GM18861 (cell line): ENCODE results near the gene STXBP1.
A peak's percentile ranks its signal among the peaks of the same experiment; 100 is the strongest.

ENCODE experiments used
- ATAC-seq: cut with Tn5 transposase; IDR thresholded peaks from one replicate; pipeline ENCODE4 v1.9.1; 2021; ENCODE audit not compliant: unreplicated experiment

The STXBP1 gene

GRCh38 chr9:127689329-127690000, 77.4 kb downstream of the STXBP1 start:
- no peak for ATAC-seq

- no peak for ATAC-seq
Observed at GRCh38 chr9:127690735-127691134, 78.7 kb downstream of the STXBP1 start.

GRCh38 chr9:127692071-127692470, 80.0 kb downstream of the STXBP1 start:
- no peak for ATAC-seq

GRCh38 chr9:127693143-127693542, 81.1 kb downstream of the STXBP1 start:
- ATAC-seq: no peak

- no peak for ATAC-seq
Observed at GRCh38 chr9:127693697-127694096, 81.6 kb downstream of the STXBP1 start.

- ATAC-seq: no peak
Observed at GRCh38 chr9:127694890-127695720, 83.0 kb downstream of the STXBP1 start.

- ATAC-seq: no peak
Observed at GRCh38 chr9:127697575-127697974, 85.5 kb downstream of the STXBP1 start.

GRCh38 chr9:127698386-127698785, 86.3 kb downstream of the STXBP1 start:
- ATAC-seq: no peak

GRCh38 chr9:127698985-127699670, 87.1 kb downstream of the STXBP1 start:
- peak; percentile 93 for ATAC-seq

GRCh38 chr9:127700140-127700539, 88.1 kb downstream of the STXBP1 start:
- no peak for ATAC-seq

- no peak for ATAC-seq
Observed at GRCh38 chr9:127700594-127701255, 88.6 kb downstream of the STXBP1 start.

- no peak for ATAC-seq
Observed at GRCh38 chr9:127703289-127703946, 91.3 kb downstream of the STXBP1 start.

- no peak for ATAC-seq
Observed at GRCh38 chr9:127705577-127706379, 93.7 kb downstream of the STXBP1 start.

- no peak for ATAC-seq
Observed at GRCh38 chr9:127706836-127707241, 94.8 kb downstream of the STXBP1 start, which contains the start of gene CFAP157. Gene CFAP157 (plus strand): TSS chr9:127706988. CDS start chr9:127707032, 44 bp downstream.

- no peak for ATAC-seq
Observed at GRCh38 chr9:127707766-127708165, 95.7 kb downstream of the STXBP1 start.

- ATAC-seq: no peak
Observed at GRCh38 chr9:127708952-127709587, 97.0 kb downstream of the STXBP1 start.

GRCh38 chr9:127710204-127710783, 98.2 kb downstream of the STXBP1 start:
- ATAC-seq: no peak

GRCh38 chr9:127711226-127711701, 99.2 kb downstream of the STXBP1 start:
- ATAC-seq: no peak

- ATAC-seq: no peak
Observed at GRCh38 chr9:127711831-127712274, 99.8 kb downstream of the STXBP1 start.
